Thyroid gland (tissue), 4 donors: ENCODE measurements around the gene TUBGCP2. TPM values are rescaled to one million over a fixed set of nuclear protein-coding genes. Genes with fewer than 3 reads are reported as not detected.
A peak's percentile ranks its signal among the peaks of the same experiment; 100 is the strongest.

Source experiments
- DNase-seq, 2 donors: peaks; one replicate each; pipeline ENCODE4 v3.0.0-alpha.2; 2019
- H3K27ac ChIP-seq, 3 donors: fragments of 200-600 bp; sonication (generic); 1 replicate in 2 of 3; 2 replicates in 1 of 3; pipeline ENCODE4 v1.5.1; 2016 to 2019; ENCODE audit warnings: mild to moderate bottlenecking in 1 of 3, moderate library complexity in 1 of 3
- H3K27me3 ChIP-seq: fragments of 200-600 bp; sonication (generic); one replicate; pipeline ENCODE4 v1.5.1; 2019
- H3K36me3 ChIP-seq, 2 donors: fragments of 200-600 bp; sonication (generic); one replicate each; pipeline ENCODE4 v1.5.1; 2016 to 2019
- H3K4me1 ChIP-seq, 2 donors: fragments of 200-600 bp; sonication (generic); one replicate each; pipeline ENCODE4 v1.5.1; 2017 to 2019
- H3K4me3 ChIP-seq, 3 donors: fragments of 200-600 bp; sonication (generic); replicated peaks in 1 of 3; 1 replicate in 2 of 3; 2 replicates in 1 of 3; pipeline ENCODE4 v1.5.1; 2016; ENCODE audit warnings: mild to moderate bottlenecking in 1 of 3
- H3K9me3 ChIP-seq: fragments of 200-600 bp; sonication (generic); one replicate; pipeline ENCODE4 v1.5.1; 2017
- POLR2A ChIP-seq, 2 donors: fragments of 450-650 bp; IDR thresholded peaks; one replicate each; pipeline ENCODE4 v1.6.1; 2017; ENCODE audit warnings: antibody characterized with exemption in 2 of 2, mild to moderate bottlenecking in 2 of 2, moderate library complexity in 1 of 2
- WGBS, 2 donors: methylation state at CpG; one replicate each; pipeline ENCODE4 v1.1.5; 2017; 5-methylcytosine and 5-hydroxymethylcytosine counted together
- intact Hi-C: fragments of 100-400 bp; cut with DNase I; formaldehyde crosslinking; loops from one replicate; pipeline ENCODE4 v1.15.1; 2023
- total RNA-seq, 4 donors: library from RNA; depleted of rRNA; stranded (reverse); fragments of >200 nt; gene quantifications; one replicate each; pipeline ENCODE4 v1.2.3, GENCODE V29; 2016
- TF ChIP-seq, protein P1 (sequence below), 6 experiments: fragments of 200-600 bp in 3 of 6; fragments of 450-650 bp in 3 of 6; sonication (generic) in 3 of 6; IDR thresholded peaks; one replicate each; pipeline ENCODE4 v1.5.1; 2016 to 2019; ENCODE audit warnings: antibody characterized with exemption in 6 of 6, mild to moderate bottlenecking in 2 of 6, inconsistent platforms in 1 of 6, moderate library complexity in 1 of 6

Gene TUBGCP2
- total RNA-seq, 4 donors from 2014 or later, result 56.5 to 73.3 (median 62.9) TPM

DNA sequence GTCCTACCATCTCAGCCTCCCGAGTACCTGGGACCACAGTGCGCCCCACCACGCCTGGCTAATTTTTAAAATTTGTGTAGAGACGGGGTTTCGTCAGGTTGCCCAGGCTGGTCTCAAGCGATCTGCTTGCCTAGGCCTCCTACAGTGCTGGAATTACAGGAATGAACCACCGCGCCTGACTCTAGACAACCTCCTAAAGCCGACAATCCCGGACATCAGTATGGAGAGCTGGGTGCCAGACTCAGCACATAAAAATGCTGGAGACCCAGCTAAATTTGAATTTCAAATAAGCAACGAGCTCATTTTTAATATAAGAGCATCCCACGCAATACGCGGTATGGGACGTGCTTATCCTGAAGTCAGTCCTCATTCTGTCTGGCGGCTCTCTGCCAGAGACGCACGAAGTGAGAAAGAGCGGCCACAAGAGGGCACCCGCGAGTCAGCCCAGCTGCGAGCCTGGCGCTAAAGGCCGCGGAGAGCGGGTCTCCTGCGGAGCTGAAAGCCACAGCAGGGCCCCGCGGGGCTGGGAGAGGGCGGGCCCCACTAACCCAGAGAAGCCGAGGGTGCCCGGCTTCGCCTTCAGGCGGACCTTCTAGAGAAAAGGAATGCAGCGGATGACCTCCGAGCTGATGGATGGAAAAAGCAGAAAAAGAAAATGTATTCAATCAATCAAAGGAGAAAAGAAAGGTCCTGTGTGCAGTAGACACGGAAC is 21.0 kb upstream of the TUBGCP2 start:
- H3K27me3 ChIP-seq, result peaks cover 15% of the 10 kb centered on the region
- H3K27ac ChIP-seq, result no peak overlapping the region
- 9% methylated on average over 31 to 37 of the region's 37 CpGs for WGBS, 2 donors
- H3K4me1 ChIP-seq, result peaks cover 6 to 17% of the 10 kb centered on the region in 2 donors
- TF ChIP-seq, protein P1, sequence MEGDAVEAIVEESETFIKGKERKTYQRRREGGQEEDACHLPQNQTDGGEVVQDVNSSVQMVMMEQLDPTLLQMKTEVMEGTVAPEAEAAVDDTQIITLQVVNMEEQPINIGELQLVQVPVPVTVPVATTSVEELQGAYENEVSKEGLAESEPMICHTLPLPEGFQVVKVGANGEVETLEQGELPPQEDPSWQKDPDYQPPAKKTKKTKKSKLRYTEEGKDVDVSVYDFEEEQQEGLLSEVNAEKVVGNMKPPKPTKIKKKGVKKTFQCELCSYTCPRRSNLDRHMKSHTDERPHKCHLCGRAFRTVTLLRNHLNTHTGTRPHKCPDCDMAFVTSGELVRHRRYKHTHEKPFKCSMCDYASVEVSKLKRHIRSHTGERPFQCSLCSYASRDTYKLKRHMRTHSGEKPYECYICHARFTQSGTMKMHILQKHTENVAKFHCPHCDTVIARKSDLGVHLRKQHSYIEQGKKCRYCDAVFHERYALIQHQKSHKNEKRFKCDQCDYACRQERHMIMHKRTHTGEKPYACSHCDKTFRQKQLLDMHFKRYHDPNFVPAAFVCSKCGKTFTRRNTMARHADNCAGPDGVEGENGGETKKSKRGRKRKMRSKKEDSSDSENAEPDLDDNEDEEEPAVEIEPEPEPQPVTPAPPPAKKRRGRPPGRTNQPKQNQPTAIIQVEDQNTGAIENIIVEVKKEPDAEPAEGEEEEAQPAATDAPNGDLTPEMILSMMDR (IDR thresholded peaks at IDR 0.05), result peak; percentile 68 to 99 (median 86)
- no peak for TF ChIP-seq POLR2A (IDR thresholded peaks at IDR 0.05)
- H3K9me3 ChIP-seq, result no peaks in the 10 kb centered on the region
- intact Hi-C loops, result loop anchor here (5.0 kb wide), 1 partner anchor 168 kb away; no protein-coding TSS in a partner anchor
- no peak overlapping the region for H3K4me3 ChIP-seq
- no peaks in the 10 kb centered on the region for H3K36me3 ChIP-seq
- peak; percentile 81 to 86 for DNase-seq

DNA sequence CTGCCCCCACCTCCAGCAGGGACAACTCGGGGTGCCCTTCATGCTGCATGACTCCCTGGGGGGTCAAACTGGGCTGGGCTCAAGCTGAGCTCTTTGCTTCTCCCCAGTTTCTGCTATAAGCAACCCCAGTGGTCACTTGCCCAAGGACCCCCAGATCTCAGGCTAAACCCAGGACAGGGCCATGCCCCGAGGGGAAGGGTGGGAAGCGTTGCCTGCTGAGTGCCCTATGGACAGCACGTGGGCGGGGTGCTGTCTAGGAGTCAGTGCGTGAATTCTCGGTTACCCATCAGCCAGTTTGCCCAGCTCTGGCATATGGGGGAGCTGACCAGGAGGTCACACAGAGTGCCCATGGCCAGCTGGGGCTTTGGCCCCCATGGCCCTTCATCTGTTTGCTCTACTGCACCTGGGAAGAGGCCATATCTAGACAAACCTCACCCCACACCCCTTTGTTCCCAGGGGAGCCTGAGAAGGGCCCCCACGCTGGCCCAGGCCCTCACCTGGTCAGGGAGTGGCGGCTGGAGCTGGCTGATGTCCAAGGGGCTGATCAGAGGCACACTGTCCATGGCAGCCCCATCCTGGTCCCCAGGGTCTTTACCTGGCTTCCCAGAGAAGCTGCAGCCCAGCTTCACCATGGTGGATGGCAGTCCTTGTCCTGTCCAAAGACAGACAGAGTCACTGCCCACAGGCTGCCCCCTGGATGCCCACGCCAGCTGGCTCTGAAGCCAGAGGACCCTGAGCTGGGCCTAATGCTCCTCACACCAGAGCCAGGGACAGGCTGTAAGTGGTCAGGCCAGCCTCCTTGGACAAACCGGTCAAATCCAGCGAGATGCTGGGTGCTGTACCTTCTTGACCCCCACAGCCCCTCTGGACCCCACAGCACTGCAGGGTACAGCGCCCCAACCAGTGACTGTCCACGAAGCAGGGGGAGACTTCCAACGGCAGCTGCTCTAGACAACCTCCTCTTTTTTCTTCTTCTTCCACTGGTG is 20.0 kb upstream of the TUBGCP2 start:
- WGBS, 2 donors, result 80 to 91% methylated on average over 14 to 15 of the region's 15 CpGs
- TF ChIP-seq, protein P1 (IDR thresholded peaks at IDR 0.05), result no peak
- no peak for TF ChIP-seq POLR2A (IDR thresholded peaks at IDR 0.05)
- Histone ChIP-seq H3K36me3 (no peaks in the 10 kb centered on the region), H3K27ac (no peak overlapping the region), H3K4me3 (no peak overlapping the region), H3K27me3 (peaks cover 14% of the 10 kb centered on the region), H3K4me1 (peaks cover 6 to 18% of the 10 kb centered on the region in 2 donors), H3K9me3 (no peaks in the 10 kb centered on the region)
- intact Hi-C loops, result loop anchor here (5.0 kb wide), 1 partner anchor 169 kb away; no protein-coding TSS in a partner anchor
- no peak for DNase-seq

DNA sequence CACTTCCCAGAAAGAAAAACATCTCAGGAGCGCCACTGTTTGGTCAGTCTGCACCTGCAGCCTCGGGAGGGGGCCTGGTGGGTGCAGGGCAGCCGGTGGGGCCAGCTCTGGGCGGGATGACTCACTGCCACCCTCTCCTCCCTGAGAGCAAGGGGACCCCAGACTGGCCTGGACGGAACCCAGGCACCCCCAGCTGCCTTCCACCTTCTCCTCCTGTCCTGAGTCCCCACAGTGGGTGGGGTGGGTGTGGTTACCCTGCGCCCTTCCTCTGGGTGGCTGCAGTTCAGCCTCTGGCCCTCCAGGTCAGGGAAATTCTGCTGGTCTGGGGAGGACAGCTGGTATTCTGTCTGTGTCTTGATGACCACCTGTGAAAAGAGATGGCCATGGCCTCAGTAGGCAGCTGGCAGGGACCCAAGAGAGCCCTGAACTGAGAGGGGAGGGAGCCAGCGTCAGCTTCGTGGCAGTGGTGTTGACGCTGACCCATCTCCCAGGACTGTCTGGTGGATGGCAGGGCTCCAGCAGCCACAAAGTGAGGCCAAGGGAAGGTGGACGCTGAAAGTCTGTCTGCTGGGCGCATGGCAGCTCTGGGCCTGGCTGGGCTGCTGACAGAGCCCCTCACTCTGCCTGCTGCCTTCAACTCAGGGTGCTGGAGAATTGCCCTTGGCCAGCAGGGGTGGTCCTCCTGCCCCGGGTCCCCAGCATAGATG is 19.1 kb upstream of the TUBGCP2 start:
- DNase-seq, result no peak
- Histone ChIP-seq H3K4me3 (no peak overlapping the region), H3K27me3 (peaks cover 14% of the 10 kb centered on the region), H3K9me3 (no peaks in the 10 kb centered on the region), H3K27ac (no peak overlapping the region), H3K36me3 (no peaks in the 10 kb centered on the region), H3K4me1 (peaks cover 6 to 18% of the 10 kb centered on the region in 2 donors)
- intact Hi-C loops, result loop anchor here (5.0 kb wide), 1 partner anchor 169 kb away; no protein-coding TSS in a partner anchor
- 20 to 43% methylated on average over 6 to 11 of the region's 12 CpGs for WGBS, 2 donors
- TF ChIP-seq, protein P1 (IDR thresholded peaks at IDR 0.05), result no peak
- no peak for TF ChIP-seq POLR2A (IDR thresholded peaks at IDR 0.05)

DNA sequence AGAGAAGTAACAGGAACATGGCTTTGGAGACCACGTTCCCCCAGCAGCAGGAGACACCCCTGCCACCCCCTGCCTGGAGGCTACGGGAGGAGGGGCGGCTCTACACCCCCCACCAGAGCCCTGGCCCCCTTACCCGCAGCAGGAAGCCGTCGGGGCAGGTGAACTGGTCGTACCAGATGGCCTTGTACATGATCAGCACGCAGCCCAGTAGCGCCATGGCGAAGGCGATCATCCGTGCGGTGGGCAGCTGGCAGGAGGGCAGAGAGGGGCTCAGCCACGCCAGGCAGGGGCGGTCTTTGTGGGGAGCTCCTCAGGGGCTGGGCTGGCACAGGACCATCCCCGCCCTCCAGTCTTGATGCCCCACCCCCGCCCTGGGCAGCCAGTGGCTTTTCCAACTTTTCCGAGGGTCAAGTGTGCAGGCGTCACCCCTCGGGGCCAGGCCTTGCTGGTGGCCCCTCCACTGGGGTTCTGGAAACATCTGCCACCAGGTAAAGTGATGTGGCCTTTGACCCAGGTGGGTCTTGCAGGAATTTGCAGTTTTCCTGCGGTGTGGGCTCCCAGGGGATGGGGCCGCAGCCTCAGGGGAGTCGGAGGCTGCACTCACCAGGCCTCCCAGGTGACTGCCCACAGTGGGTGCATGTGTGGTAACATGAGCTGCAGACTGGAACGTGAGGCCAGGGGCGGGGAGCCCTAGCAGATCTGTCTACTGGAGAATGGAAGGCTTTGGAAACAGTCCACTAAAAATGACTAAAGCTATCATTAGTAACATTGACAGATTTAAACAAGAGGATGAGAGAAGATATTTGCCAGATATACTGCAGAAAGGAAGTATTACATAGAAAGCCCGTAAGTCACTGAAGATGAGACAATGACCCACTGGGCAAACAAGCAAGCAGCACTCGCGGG is 18.3 kb upstream of the TUBGCP2 start:
- intact Hi-C loops, result loop anchor here (5.0 kb wide), 1 partner anchor 170 kb away; no protein-coding TSS in a partner anchor
- Histone ChIP-seq H3K4me3 (no peak overlapping the region), H3K27ac (no peak overlapping the region), H3K9me3 (no peaks in the 10 kb centered on the region), H3K4me1 (peaks cover 6 to 18% of the 10 kb centered on the region in 2 donors), H3K27me3 (peaks cover 14% of the 10 kb centered on the region), H3K36me3 (no peaks in the 10 kb centered on the region)
- TF ChIP-seq POLR2A (IDR thresholded peaks at IDR 0.05), result no peak
- TF ChIP-seq, protein P1 (IDR thresholded peaks at IDR 0.05), result no peak
- no peak for DNase-seq
- 22 to 25% methylated on average over 18 to 24 of the region's 28 CpGs for WGBS, 2 donors
